GM23338 (cell line): ENCODE data around the gene DIAPH1. TPM values are rescaled to one million over a fixed set of nuclear protein-coding genes. Genes with fewer than 3 reads are reported as not detected.

Source experiments
- CREB1 ChIP-seq: fragments of 250-450 bp; sonication (Bioruptor Pico); IDR thresholded peaks from 2 replicates; pipeline ENCODE4 v1.5.0; 2020; ENCODE audit warnings: low read depth, mild to moderate bottlenecking, moderate library complexity
- EZH2 ChIP-seq: fragments of 200-600 bp; sonication (generic); IDR thresholded peaks from one replicate; pipeline ENCODE4 v1.8.0; 2017; ENCODE audit warnings: antibody characterized with exemption, mild to moderate bottlenecking, low read depth; ENCODE audit not compliant: unreplicated experiment
- EZH2phosphoT487 ChIP-seq: fragments of 200-600 bp; sonication (generic); IDR thresholded peaks from one replicate; pipeline ENCODE4 v1.8.1; 2018; ENCODE audit warnings: antibody characterized with exemption; ENCODE audit not compliant: unreplicated experiment
- JUNB ChIP-seq: IDR thresholded peaks from one replicate; pipeline ENCODE4 v1.6.1; 2016; ENCODE audit warnings: antibody characterized with exemption; ENCODE audit not compliant: unreplicated experiment
- NANOG ChIP-seq: IDR thresholded peaks from 2 replicates; pipeline ENCODE4 v1.6.1; 2016; ENCODE audit warnings: antibody characterized with exemption, borderline replicate concordance
- POLR2AphosphoS5 ChIP-seq: IDR thresholded peaks from 2 replicates; pipeline ENCODE4 v1.6.1; 2016; ENCODE audit warnings: antibody characterized with exemption, low read depth
- ZNF331 ChIP-seq: fragments of 250-450 bp; sonication (Bioruptor Pico); IDR thresholded peaks from 2 replicates; pipeline ENCODE4 v1.5.0; 2020; ENCODE audit warnings: low read depth, mild to moderate bottlenecking, moderate library complexity
- polyA plus RNA-seq: library from polyadenylated mRNA; unstranded; fragments of >200 nt; fragmentation: Nextera tagmentation; extraction: Ambion mirVana; gene quantifications from 2 replicates; pipeline ENCODE4 v1.2.1, GENCODE V29; 2016
- total RNA-seq: library from RNA; depleted of rRNA; stranded (reverse); fragments of >200 nt; shearing (Covaris generic); gene quantifications from 2 replicates; pipeline ENCODE4 v1.2.3, GENCODE V29; 2014
- TF ChIP-seq, protein P1 (sequence below): fragments of 250-450 bp; sonication (Bioruptor Pico); IDR thresholded peaks from 2 replicates; pipeline ENCODE4 v1.5.0; 2020; ENCODE audit warnings: mild to moderate bottlenecking, moderate library complexity
- TF ChIP-seq, protein P2 (sequence below), 2 experiments: fragments of 200-600 bp in 1 of 2; sonication (generic) in 1 of 2; conservative IDR thresholded peaks; 2 replicates each; pipeline versions ENCODE4 v1.5.1 to v1.6.1; 2016 to 2017; ENCODE audit warnings: antibody characterized with exemption in 2 of 2, low read depth in 2 of 2, mild to moderate bottlenecking in 2 of 2, moderate library complexity in 1 of 2

The DIAPH1 gene
- total and polyA plus RNA-seq, 2 experiments from 2014 or later = 42.9 to 104 TPM

DNA sequence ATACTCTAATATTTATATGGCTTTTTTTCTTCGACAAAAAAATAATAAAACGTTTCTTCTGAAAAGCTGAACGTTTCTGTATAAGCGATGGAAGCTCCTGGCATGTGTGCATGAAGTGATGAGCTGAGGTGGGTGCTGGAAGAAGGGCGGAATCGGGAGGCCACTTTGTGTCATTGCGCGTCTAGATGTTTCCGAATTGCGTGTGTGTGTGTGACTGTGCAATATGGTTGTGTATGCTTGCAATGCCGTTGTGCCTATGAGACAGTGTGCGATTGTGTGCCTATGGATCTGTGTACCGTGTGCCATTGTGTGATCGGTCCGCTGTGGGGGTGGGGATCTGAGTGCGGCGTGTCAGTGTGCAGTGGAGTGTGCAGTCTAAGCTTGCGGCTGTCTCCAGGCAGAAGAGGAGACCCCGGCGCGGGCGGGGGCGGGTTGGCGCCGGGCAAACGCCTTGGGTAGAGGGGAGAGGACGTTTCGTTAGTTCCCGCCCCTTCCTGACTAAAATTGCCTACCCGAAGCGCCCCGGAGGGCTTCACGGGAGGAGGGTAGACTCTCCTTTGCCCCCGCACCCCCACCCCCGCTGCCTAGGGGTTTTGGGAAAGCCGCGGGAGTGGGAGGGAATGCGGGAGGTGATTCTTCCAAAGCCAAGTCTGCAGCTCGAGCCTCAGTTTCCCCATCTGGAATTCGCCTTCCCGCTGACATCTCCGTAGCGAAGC lies 105.7 kb downstream of the DIAPH1 start (continued):
- TF ChIP-seq, protein P1, sequence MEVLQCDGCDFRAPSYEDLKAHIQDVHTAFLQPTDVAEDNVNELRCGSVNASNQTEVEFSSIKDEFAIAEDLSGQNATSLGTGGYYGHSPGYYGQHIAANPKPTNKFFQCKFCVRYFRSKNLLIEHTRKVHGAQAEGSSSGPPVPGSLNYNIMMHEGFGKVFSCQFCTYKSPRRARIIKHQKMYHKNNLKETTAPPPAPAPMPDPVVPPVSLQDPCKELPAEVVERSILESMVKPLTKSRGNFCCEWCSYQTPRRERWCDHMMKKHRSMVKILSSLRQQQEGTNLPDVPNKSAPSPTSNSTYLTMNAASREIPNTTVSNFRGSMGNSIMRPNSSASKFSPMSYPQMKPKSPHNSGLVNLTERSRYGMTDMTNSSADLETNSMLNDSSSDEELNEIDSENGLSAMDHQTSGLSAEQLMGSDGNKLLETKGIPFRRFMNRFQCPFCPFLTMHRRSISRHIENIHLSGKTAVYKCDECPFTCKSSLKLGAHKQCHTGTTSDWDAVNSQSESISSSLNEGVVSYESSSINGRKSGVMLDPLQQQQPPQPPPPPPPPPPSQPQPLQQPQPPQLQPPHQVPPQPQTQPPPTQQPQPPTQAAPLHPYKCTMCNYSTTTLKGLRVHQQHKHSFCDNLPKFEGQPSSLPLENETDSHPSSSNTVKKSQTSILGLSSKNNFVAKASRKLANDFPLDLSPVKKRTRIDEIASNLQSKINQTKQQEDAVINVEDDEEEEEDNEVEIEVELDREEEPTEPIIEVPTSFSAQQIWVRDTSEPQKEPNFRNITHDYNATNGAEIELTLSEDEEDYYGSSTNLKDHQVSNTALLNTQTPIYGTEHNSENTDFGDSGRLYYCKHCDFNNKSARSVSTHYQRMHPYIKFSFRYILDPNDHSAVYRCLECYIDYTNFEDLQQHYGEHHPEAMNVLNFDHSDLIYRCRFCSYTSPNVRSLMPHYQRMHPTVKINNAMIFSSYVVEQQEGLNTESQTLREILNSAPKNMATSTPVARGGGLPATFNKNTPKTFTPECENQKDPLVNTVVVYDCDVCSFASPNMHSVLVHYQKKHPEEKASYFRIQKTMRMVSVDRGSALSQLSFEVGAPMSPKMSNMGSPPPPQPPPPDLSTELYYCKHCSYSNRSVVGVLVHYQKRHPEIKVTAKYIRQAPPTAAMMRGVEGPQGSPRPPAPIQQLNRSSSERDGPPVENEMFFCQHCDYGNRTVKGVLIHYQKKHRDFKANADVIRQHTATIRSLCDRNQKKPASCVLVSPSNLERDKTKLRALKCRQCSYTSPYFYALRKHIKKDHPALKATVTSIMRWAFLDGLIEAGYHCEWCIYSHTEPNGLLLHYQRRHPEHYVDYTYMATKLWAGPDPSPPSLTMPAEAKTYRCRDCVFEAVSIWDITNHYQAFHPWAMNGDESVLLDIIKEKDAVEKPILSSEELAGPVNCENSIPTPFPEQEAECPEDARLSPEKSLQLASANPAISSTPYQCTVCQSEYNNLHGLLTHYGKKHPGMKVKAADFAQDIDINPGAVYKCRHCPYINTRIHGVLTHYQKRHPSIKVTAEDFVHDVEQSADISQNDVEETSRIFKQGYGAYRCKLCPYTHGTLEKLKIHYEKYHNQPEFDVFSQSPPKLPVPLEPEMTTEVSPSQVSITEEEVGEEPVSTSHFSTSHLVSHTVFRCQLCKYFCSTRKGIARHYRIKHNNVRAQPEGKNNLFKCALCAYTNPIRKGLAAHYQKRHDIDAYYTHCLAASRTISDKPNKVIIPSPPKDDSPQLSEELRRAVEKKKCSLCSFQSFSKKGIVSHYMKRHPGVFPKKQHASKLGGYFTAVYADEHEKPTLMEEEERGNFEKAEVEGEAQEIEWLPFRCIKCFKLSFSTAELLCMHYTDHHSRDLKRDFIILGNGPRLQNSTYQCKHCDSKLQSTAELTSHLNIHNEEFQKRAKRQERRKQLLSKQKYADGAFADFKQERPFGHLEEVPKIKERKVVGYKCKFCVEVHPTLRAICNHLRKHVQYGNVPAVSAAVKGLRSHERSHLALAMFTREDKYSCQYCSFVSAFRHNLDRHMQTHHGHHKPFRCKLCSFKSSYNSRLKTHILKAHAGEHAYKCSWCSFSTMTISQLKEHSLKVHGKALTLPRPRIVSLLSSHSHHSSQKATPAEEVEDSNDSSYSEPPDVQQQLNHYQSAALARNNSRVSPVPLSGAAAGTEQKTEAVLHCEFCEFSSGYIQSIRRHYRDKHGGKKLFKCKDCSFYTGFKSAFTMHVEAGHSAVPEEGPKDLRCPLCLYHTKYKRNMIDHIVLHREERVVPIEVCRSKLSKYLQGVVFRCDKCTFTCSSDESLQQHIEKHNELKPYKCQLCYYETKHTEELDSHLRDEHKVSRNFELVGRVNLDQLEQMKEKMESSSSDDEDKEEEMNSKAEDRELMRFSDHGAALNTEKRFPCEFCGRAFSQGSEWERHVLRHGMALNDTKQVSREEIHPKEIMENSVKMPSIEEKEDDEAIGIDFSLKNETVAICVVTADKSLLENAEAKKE (CRISPR knock-in tag) = no peak
- TF ChIP-seq NANOG (no peak), CREB1 (CRISPR knock-in tag) (no peak), ZNF331 (CRISPR knock-in tag) (no peak), EZH2 (no peak), EZH2phosphoT487 (no peak), POLR2AphosphoS5 (no peak; the same call in 1 of the 2 replicates), JUNB (no peak)
- TF ChIP-seq, protein P2, sequence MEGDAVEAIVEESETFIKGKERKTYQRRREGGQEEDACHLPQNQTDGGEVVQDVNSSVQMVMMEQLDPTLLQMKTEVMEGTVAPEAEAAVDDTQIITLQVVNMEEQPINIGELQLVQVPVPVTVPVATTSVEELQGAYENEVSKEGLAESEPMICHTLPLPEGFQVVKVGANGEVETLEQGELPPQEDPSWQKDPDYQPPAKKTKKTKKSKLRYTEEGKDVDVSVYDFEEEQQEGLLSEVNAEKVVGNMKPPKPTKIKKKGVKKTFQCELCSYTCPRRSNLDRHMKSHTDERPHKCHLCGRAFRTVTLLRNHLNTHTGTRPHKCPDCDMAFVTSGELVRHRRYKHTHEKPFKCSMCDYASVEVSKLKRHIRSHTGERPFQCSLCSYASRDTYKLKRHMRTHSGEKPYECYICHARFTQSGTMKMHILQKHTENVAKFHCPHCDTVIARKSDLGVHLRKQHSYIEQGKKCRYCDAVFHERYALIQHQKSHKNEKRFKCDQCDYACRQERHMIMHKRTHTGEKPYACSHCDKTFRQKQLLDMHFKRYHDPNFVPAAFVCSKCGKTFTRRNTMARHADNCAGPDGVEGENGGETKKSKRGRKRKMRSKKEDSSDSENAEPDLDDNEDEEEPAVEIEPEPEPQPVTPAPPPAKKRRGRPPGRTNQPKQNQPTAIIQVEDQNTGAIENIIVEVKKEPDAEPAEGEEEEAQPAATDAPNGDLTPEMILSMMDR (conservative IDR thresholded peaks at IDR 0.05; ENCODE audit: low read depth in 2 of 2) = no peak
